Liver (tissue), 9 donors: Measurements from ENCODE around the gene MEGF10. TPM values are rescaled to one million over a fixed set of nuclear protein-coding genes. Genes with fewer than 3 reads are reported as not detected.

Experiments
- DNase-seq: peaks from one replicate; pipeline ENCODE4 v3.0.0-alpha.2; 2017; ENCODE audit warnings: low spot score
- H3K27ac ChIP-seq, 2 donors: one replicate each; pipeline ENCODE4 v1.7.0; 2013; ENCODE audit warnings: inconsistent platforms in 2 of 2, low read length in 2 of 2, control low read depth in 1 of 2, low read depth in 1 of 2, mild to moderate bottlenecking in 1 of 2
- H3K27me3 ChIP-seq, 4 donors: one replicate each; pipeline versions ENCODE4 v1.6.1 to v1.7.0; 2013; ENCODE audit warnings: low read length in 3 of 4, inconsistent platforms in 1 of 4, mild to moderate bottlenecking in 1 of 4, moderate library complexity in 1 of 4; ENCODE audit not compliant: control insufficient read depth in 4 of 4, insufficient read depth in 4 of 4
- H3K36me3 ChIP-seq, 4 donors: one replicate each; pipeline versions ENCODE4 v1.6.1 to v1.7.0; 2013; ENCODE audit warnings: low read length in 3 of 4, mild to moderate bottlenecking in 3 of 4, low read depth in 1 of 4, moderate library complexity in 1 of 4; ENCODE audit not compliant: control insufficient read depth in 4 of 4, insufficient read depth in 3 of 4
- H3K4me1 ChIP-seq, 4 donors: one replicate each; pipeline versions ENCODE4 v1.6.1 to v1.7.0; 2013; ENCODE audit warnings: low read length in 3 of 4, mild to moderate bottlenecking in 3 of 4, moderate library complexity in 1 of 4; ENCODE audit not compliant: control insufficient read depth in 4 of 4, insufficient read depth in 4 of 4
- H3K4me3 ChIP-seq, 3 donors: one replicate each; pipeline versions ENCODE4 v1.6.1 to v1.7.0; 2013; ENCODE audit warnings: low read length in 3 of 3, control low read depth in 1 of 3, low read depth in 1 of 3, mild to moderate bottlenecking in 1 of 3
- H3K9ac ChIP-seq, 2 donors: one replicate each; pipeline ENCODE4 v1.7.0; 2013; ENCODE audit warnings: low read length in 2 of 2, mild to moderate bottlenecking in 2 of 2, moderate library complexity in 2 of 2, control low read depth in 1 of 2, low read depth in 1 of 2
- H3K9me3 ChIP-seq, 4 donors: one replicate each; pipeline versions ENCODE4 v1.6.1 to v1.7.0; 2013; ENCODE audit warnings: low read length in 3 of 4; ENCODE audit not compliant: control insufficient read depth in 4 of 4
- EGR1 ChIP-seq, 2 donors: IDR thresholded peaks; 2 replicates each; pipeline ENCODE4 v1.6.1; 2016 to 2018; ENCODE audit warnings: antibody characterized with exemption in 2 of 2, low read depth in 2 of 2
- FOXA1 ChIP-seq: IDR thresholded peaks from 2 replicates; pipeline ENCODE4 v1.6.1; 2016; ENCODE audit warnings: antibody characterized with exemption
- FOXA2 ChIP-seq: IDR thresholded peaks from 2 replicates; pipeline ENCODE4 v1.6.1; 2016; ENCODE audit warnings: antibody characterized with exemption
- GABPA ChIP-seq, 2 donors: IDR thresholded peaks in 1 of 2; conservative IDR thresholded peaks in 1 of 2; 2 replicates each; pipeline ENCODE4 v1.6.1; 2016; ENCODE audit warnings: antibody characterized with exemption in 2 of 2, mild to moderate bottlenecking in 1 of 2, moderate library complexity in 1 of 2
- HNF4A ChIP-seq, 2 donors: conservative IDR thresholded peaks; 2 replicates each; pipeline ENCODE4 v1.6.1; 2016; ENCODE audit warnings: antibody characterized with exemption in 2 of 2, mild to moderate bottlenecking in 2 of 2
- HNF4G ChIP-seq: IDR thresholded peaks from 2 replicates; pipeline ENCODE4 v1.6.1; 2016; ENCODE audit warnings: antibody characterized with exemption
- JUND ChIP-seq, 2 donors: IDR thresholded peaks; 2 replicates each; pipeline ENCODE4 v1.6.1; 2016; ENCODE audit warnings: antibody characterized with exemption in 2 of 2
- NR2F2 ChIP-seq: IDR thresholded peaks from 2 replicates; pipeline ENCODE4 v1.6.1; 2016; ENCODE audit warnings: antibody characterized with exemption
- RAD21 ChIP-seq, 2 donors: IDR thresholded peaks; 2 replicates each; pipeline ENCODE4 v1.6.1; 2016; ENCODE audit warnings: antibody characterized with exemption in 2 of 2, mild to moderate bottlenecking in 2 of 2
- REST ChIP-seq: IDR thresholded peaks from 2 replicates; pipeline ENCODE4 v1.6.1; 2016; ENCODE audit warnings: antibody characterized with exemption, mild to moderate bottlenecking
- RXRA ChIP-seq, 2 donors: IDR thresholded peaks; 2 replicates each; pipeline ENCODE4 v1.6.1; 2017 to 2018; ENCODE audit warnings: antibody characterized with exemption in 2 of 2, mild to moderate bottlenecking in 1 of 2
- SP1 ChIP-seq: IDR thresholded peaks from 2 replicates; pipeline ENCODE4 v1.6.1; 2018; ENCODE audit warnings: antibody characterized with exemption, mild to moderate bottlenecking
- TAF1 ChIP-seq: conservative IDR thresholded peaks from 2 replicates; pipeline ENCODE4 v1.6.1; 2016; ENCODE audit warnings: antibody characterized with exemption, mild to moderate bottlenecking
- YY1 ChIP-seq: IDR thresholded peaks from 2 replicates; pipeline ENCODE4 v1.6.1; 2016; ENCODE audit warnings: antibody characterized with exemption, mild to moderate bottlenecking
- WGBS: extraction: QIAGEN DNeasy Blood & Tissue Kit; methylation state at CpG from one replicate; pipeline ENCODE4 v1.1.7; 2013; 5-methylcytosine and 5-hydroxymethylcytosine counted together
- polyA plus RNA-seq, 2 donors: library from polyadenylated mRNA; stranded (reverse) in 1 of 2; unstranded in 1 of 2; fragments of 200-250 nt in 1 of 2; fragments of >200 nt in 1 of 2; fragmentation: Nextera tagmentation in 1 of 2; extraction: Ambion mirVana in 1 of 2; gene quantifications; one replicate each; pipeline versions ENCODE4 v1.2.1 to v1.2.3, GENCODE V29; 2013 to 2015
- total RNA-seq, 2 donors: library from RNA; depleted of rRNA; stranded (reverse); fragments of >200 nt; gene quantifications; one replicate each; pipeline ENCODE4 v1.2.3, GENCODE V29; 2014
- TF ChIP-seq, protein P1 (sequence below): IDR thresholded peaks from 2 replicates; pipeline ENCODE4 v1.6.1; 2016; ENCODE audit warnings: antibody characterized with exemption
- TF ChIP-seq, protein P2 (sequence below): IDR thresholded peaks from 2 replicates; pipeline ENCODE4 v1.6.1; 2016; ENCODE audit warnings: antibody characterized with exemption
- TF ChIP-seq, protein P3 (sequence below): IDR thresholded peaks from 2 replicates; pipeline ENCODE4 v1.6.1; 2016; ENCODE audit warnings: antibody characterized with exemption
- TF ChIP-seq, protein P4 (sequence below): fragments of 150-350 bp; IDR thresholded peaks from 2 replicates; pipeline ENCODE4 v1.5.1; 2017; ENCODE audit warnings: improper control_type of control experiment, low read depth, low read length; ENCODE audit not compliant: missing input control
- donor health status: healthy.
- donor health status: healthy.
- donor health status: healthy.
- donor health status: healthy.
- donor health status: healthy.

The MEGF10 gene
- total and polyA plus RNA-seq, 4 donors, result 0.05 to 1.0 (median 0.33) TPM; not detected in 1

GRCh38 chr5:127330116-127330515, 39.5 kb downstream of the MEGF10 start:
- WGBS, result 89% methylated on average over 3 of the region's 3 CpGs
- no peak overlapping the region for H3K27ac ChIP-seq
- H3K9me3 ChIP-seq, result no peaks in the 10 kb centered on the region
- H3K27me3 ChIP-seq, result peaks cover 0 to 8% (median 0%) of the 10 kb centered on the region in 4 donors
- H3K9ac ChIP-seq, result no peak overlapping the region
- DNase-seq, result no peak
- no peaks in the 10 kb centered on the region for H3K4me1 ChIP-seq
- no peaks in the 10 kb centered on the region for H3K36me3 ChIP-seq
- H3K4me3 ChIP-seq, result no peak overlapping the region
- TF ChIP-seq YY1, result no peak
- no peak for TF ChIP-seq HNF4G
- no peak for TF ChIP-seq GABPA (IDR thresholded peaks at IDR 0.05 in 1 of 2, conservative IDR thresholded peaks at IDR 0.05 in 1 of 2)
- TF ChIP-seq FOXA2, result no peak
- TF ChIP-seq, protein P1, sequence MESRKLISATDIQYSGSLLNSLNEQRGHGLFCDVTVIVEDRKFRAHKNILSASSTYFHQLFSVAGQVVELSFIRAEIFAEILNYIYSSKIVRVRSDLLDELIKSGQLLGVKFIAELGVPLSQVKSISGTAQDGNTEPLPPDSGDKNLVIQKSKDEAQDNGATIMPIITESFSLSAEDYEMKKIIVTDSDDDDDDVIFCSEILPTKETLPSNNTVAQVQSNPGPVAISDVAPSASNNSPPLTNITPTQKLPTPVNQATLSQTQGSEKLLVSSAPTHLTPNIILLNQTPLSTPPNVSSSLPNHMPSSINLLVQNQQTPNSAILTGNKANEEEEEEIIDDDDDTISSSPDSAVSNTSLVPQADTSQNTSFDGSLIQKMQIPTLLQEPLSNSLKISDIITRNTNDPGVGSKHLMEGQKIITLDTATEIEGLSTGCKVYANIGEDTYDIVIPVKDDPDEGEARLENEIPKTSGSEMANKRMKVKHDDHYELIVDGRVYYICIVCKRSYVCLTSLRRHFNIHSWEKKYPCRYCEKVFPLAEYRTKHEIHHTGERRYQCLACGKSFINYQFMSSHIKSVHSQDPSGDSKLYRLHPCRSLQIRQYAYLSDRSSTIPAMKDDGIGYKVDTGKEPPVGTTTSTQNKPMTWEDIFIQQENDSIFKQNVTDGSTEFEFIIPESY, result no peak
- TF ChIP-seq RAD21 (IDR thresholded peaks at IDR 0.05), result no peak
- TF ChIP-seq, protein P2, sequence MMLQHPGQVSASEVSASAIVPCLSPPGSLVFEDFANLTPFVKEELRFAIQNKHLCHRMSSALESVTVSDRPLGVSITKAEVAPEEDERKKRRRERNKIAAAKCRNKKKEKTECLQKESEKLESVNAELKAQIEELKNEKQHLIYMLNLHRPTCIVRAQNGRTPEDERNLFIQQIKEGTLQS, result no peak
- no peak for TF ChIP-seq TAF1
- TF ChIP-seq FOXA1, result no peak
- TF ChIP-seq NR2F2, result no peak
- TF ChIP-seq, protein P3, sequence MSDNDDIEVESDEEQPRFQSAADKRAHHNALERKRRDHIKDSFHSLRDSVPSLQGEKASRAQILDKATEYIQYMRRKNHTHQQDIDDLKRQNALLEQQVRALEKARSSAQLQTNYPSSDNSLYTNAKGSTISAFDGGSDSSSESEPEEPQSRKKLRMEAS, result no peak
- no peak for TF ChIP-seq HNF4A (conservative IDR thresholded peaks at IDR 0.05)
- TF ChIP-seq RXRA (IDR thresholded peaks at IDR 0.05), result no peak
- no peak for TF ChIP-seq EGR1 (IDR thresholded peaks at IDR 0.05; ENCODE audit: low read depth in 2 of 2)
- TF ChIP-seq, protein P4, sequence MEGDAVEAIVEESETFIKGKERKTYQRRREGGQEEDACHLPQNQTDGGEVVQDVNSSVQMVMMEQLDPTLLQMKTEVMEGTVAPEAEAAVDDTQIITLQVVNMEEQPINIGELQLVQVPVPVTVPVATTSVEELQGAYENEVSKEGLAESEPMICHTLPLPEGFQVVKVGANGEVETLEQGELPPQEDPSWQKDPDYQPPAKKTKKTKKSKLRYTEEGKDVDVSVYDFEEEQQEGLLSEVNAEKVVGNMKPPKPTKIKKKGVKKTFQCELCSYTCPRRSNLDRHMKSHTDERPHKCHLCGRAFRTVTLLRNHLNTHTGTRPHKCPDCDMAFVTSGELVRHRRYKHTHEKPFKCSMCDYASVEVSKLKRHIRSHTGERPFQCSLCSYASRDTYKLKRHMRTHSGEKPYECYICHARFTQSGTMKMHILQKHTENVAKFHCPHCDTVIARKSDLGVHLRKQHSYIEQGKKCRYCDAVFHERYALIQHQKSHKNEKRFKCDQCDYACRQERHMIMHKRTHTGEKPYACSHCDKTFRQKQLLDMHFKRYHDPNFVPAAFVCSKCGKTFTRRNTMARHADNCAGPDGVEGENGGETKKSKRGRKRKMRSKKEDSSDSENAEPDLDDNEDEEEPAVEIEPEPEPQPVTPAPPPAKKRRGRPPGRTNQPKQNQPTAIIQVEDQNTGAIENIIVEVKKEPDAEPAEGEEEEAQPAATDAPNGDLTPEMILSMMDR, result no peak
- TF ChIP-seq JUND (IDR thresholded peaks at IDR 0.05), result no peak
- no peak for TF ChIP-seq SP1
- TF ChIP-seq REST, result no peak
